ENCODE data around the gene PARP6.

DNA sequence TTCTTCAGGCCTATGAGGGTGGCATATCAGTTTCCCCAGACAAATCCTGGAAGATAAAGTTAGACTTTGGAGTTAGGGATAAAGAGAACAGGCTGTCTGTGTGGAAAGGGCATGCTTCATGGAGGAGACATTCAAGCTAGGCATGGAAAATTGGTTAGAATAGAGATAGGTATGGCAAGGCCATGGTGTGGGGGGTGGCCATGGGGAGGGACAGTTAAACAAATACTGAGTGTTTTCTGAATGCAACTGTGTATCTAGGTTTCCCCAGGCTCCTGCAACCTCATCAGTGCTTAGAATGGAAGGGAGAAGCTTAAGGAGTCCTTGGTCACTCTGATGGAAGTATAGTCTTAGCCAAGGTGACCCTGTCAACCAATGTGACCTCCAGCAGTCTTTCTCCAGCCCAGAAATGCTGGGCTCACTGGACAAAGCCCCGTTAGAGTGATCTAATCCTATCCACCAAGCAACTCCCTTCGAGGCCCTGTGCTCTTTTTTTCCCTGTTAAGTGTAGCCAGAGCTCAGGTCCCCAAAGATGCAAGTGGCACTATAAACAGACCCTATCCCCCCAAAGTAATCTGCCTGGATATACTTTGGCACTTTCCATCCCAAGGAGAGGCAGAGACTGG is 35.9 kb downstream of the PARP6 start:
- TF ChIP-seq, protein P1, sequence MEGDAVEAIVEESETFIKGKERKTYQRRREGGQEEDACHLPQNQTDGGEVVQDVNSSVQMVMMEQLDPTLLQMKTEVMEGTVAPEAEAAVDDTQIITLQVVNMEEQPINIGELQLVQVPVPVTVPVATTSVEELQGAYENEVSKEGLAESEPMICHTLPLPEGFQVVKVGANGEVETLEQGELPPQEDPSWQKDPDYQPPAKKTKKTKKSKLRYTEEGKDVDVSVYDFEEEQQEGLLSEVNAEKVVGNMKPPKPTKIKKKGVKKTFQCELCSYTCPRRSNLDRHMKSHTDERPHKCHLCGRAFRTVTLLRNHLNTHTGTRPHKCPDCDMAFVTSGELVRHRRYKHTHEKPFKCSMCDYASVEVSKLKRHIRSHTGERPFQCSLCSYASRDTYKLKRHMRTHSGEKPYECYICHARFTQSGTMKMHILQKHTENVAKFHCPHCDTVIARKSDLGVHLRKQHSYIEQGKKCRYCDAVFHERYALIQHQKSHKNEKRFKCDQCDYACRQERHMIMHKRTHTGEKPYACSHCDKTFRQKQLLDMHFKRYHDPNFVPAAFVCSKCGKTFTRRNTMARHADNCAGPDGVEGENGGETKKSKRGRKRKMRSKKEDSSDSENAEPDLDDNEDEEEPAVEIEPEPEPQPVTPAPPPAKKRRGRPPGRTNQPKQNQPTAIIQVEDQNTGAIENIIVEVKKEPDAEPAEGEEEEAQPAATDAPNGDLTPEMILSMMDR (IDR thresholded peaks at IDR 0.05; ENCODE audit: low read depth, low read length, poor library complexity, severe bottlenecking): no peak
- TF ChIP-seq EZH2phosphoT487 (IDR thresholded peaks at IDR 0.05; ENCODE audit: borderline replicate concordance, low read length): no peak
